ENCODE measurements around the gene ITIH4. TPM values are rescaled to one million over a fixed set of nuclear protein-coding genes. Genes with fewer than 3 reads are reported as not detected.

ITIH4 gene
- total RNA-seq, 1 experiment from 2014 or later, result 0.80 TPM

- Histone ChIP-seq H3K9me2 (replicated peaks; ENCODE audit: low read length) (no peaks in the 10 kb centered on the region), H3K36me3 (ENCODE audit: low read depth, low read length) (no peaks in the 10 kb centered on the region), H3K4me3 (ENCODE audit: low read length) (no peak overlapping the region), H3K27me3 (ENCODE audit: low read length) (no peaks in the 10 kb centered on the region), H3K9me3 (ENCODE audit: low read length) (no peaks in the 10 kb centered on the region), H3K27ac (ENCODE audit: low read length) (no peak overlapping the region), H3K9ac (ENCODE audit: low read length) (no peak overlapping the region), H4K20me1 (ENCODE audit: low read length) (no peaks in the 10 kb centered on the region), H3F3A (ENCODE audit: low read length, unreplicated experiment) (no peaks in the 10 kb centered on the region), H3K4me1 (ENCODE audit: insufficient read depth, low read length) (peaks cover 11% of the 10 kb centered on the region), H3K4me2 (ENCODE audit: low read length) (no peak overlapping the region), H2AFZ (ENCODE audit: low read length) (no peak overlapping the region), H3K79me2 (ENCODE audit: low read length) (no peaks in the 10 kb centered on the region)
- TF ChIP-seq EZH2phosphoT487 (IDR thresholded peaks at IDR 0.05; ENCODE audit: borderline replicate concordance, low read length) (no peak), EZH2 (IDR thresholded peaks at IDR 0.05; ENCODE audit: low read length, unreplicated experiment) (no peak)
- TF ChIP-seq, protein P1, sequence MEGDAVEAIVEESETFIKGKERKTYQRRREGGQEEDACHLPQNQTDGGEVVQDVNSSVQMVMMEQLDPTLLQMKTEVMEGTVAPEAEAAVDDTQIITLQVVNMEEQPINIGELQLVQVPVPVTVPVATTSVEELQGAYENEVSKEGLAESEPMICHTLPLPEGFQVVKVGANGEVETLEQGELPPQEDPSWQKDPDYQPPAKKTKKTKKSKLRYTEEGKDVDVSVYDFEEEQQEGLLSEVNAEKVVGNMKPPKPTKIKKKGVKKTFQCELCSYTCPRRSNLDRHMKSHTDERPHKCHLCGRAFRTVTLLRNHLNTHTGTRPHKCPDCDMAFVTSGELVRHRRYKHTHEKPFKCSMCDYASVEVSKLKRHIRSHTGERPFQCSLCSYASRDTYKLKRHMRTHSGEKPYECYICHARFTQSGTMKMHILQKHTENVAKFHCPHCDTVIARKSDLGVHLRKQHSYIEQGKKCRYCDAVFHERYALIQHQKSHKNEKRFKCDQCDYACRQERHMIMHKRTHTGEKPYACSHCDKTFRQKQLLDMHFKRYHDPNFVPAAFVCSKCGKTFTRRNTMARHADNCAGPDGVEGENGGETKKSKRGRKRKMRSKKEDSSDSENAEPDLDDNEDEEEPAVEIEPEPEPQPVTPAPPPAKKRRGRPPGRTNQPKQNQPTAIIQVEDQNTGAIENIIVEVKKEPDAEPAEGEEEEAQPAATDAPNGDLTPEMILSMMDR (conservative IDR thresholded peaks at IDR 0.05; ENCODE audit: low read depth, low read length), result no peak
- ATAC-seq, result no peak
- no TSS peak for BruUV-seq (replicated peaks)
- intact Hi-C loops (cut with micrococcal nuclease), result no loop called here
- POLR2A ChIA-PET (ENCODE audit: unreplicated experiment), result no interaction called here
- CTCF ChIA-PET, result no interaction called here
- no peak for DNase-seq
Observed at GRCh38 chr3:52835766-52836470, 5.4 kb upstream of the ITIH4 start.

GRCh38 chr3:52834871-52835501, 4.5 kb upstream of the ITIH4 start, which contains the start of gene MUSTN1:
Gene MUSTN1, minus strand, starts transcription at chr3:52835019. Its CDS starts 71 bp downstream, at chr3:52834948.
- no TSS peak for BruUV-seq (replicated peaks)
- Histone ChIP-seq H3K9me3 (ENCODE audit: low read length) (no peaks in the 10 kb centered on the region), H3K36me3 (ENCODE audit: low read depth, low read length) (no peaks in the 10 kb centered on the region), H4K20me1 (ENCODE audit: low read length) (no peaks in the 10 kb centered on the region), H3K9me2 (replicated peaks; ENCODE audit: low read length) (no peaks in the 10 kb centered on the region), H3K27ac (ENCODE audit: low read length) (no peak within 1 kb of the TSS), H3F3A (ENCODE audit: low read length, unreplicated experiment) (no peaks in the 10 kb centered on the region), H3K4me1 (ENCODE audit: insufficient read depth, low read length) (peaks cover 20% of the 10 kb centered on the region), H3K4me2 (ENCODE audit: low read length) (no peak within 1 kb of the TSS), H3K79me2 (ENCODE audit: low read length) (no peaks in the 10 kb centered on the region), H3K4me3 (ENCODE audit: low read length) (no peak within 1 kb of the TSS), H2AFZ (ENCODE audit: low read length) (no peak within 1 kb of the TSS), H3K9ac (ENCODE audit: low read length) (no peak within 1 kb of the TSS), H3K27me3 (ENCODE audit: low read length) (no peaks in the 10 kb centered on the region)
- ATAC-seq (no peak), DNase-seq (no peak)
- ChIA-PET CTCF (no interaction called here), POLR2A (ENCODE audit: unreplicated experiment) (no interaction called here)
- intact Hi-C loops (cut with micrococcal nuclease), result no loop called here
- TF ChIP-seq EZH2 (IDR thresholded peaks at IDR 0.05; ENCODE audit: low read length, unreplicated experiment), result no peak
- TF ChIP-seq, protein P1 (conservative IDR thresholded peaks at IDR 0.05; ENCODE audit: low read depth, low read length), result no peak

- ATAC-seq (no peak), DNase-seq (no peak)
- intact Hi-C loops (cut with micrococcal nuclease), result no loop called here
- no peaks in the 10 kb centered on the region for H3K27me3 ChIP-seq (ENCODE audit: low read length)
- H3F3A ChIP-seq (ENCODE audit: low read length, unreplicated experiment), result no peaks in the 10 kb centered on the region
- POLR2A ChIA-PET (ENCODE audit: unreplicated experiment), result no interaction called here
- H3K4me3 ChIP-seq (ENCODE audit: low read length), result no peak overlapping the region
- no peaks in the 10 kb centered on the region for H3K9me3 ChIP-seq (ENCODE audit: low read length)
- no peaks in the 10 kb centered on the region for H3K36me3 ChIP-seq (ENCODE audit: low read depth, low read length)
- no peaks in the 10 kb centered on the region for H3K79me2 ChIP-seq (ENCODE audit: low read length)
- no peaks in the 10 kb centered on the region for H4K20me1 ChIP-seq (ENCODE audit: low read length)
- H3K4me2 ChIP-seq (ENCODE audit: low read length), result no peak overlapping the region
- BruUV-seq (replicated peaks), result no TSS peak
- H3K27ac ChIP-seq (ENCODE audit: low read length), result no peak overlapping the region
- H3K4me1 ChIP-seq (ENCODE audit: insufficient read depth, low read length), result peaks cover 20% of the 10 kb centered on the region
- H2AFZ ChIP-seq (ENCODE audit: low read length), result no peak overlapping the region
- CTCF ChIA-PET, result no interaction called here
- no peak overlapping the region for H3K9ac ChIP-seq (ENCODE audit: low read length)
- no peaks in the 10 kb centered on the region for H3K9me2 ChIP-seq (replicated peaks; ENCODE audit: low read length)
- TF ChIP-seq EZH2phosphoT487 (IDR thresholded peaks at IDR 0.05; ENCODE audit: borderline replicate concordance, low read length) (no peak), EZH2 (IDR thresholded peaks at IDR 0.05; ENCODE audit: low read length, unreplicated experiment) (no peak)
- TF ChIP-seq, protein P1 (conservative IDR thresholded peaks at IDR 0.05; ENCODE audit: low read depth, low read length), result no peak
Observed at GRCh38 chr3:52833202-52833601, 2.7 kb upstream of the ITIH4 start.

Measured in PC-3 (cell line).